ENCODE results near the gene SLC35F6. TPM values are rescaled to one million over a fixed set of nuclear protein-coding genes. Genes with fewer than 3 reads are reported as not detected.

SLC35F6 gene
- total RNA-seq, 1 donor from 2014 or later: 11.5 TPM

GRCh38 chr2:26818255-26818654 is 54.2 kb downstream of the SLC35F6 start:
- Mint-ChIP-seq H3K36me3 (ENCODE audit: low read depth) (no peaks in the 10 kb centered on the region), H3K27ac (no peak overlapping the region), H3K4me1 (no peaks in the 10 kb centered on the region), H3K4me3 (no peak overlapping the region), H3K9me3 (no peaks in the 10 kb centered on the region), H3K27me3 (peaks cover 2% of the 10 kb centered on the region)
- DNase-seq: no peak
- intact Hi-C loops (cut with micrococcal nuclease): no loop called here

GRCh38 chr2:26818972-26819371 is 54.9 kb downstream of the SLC35F6 start:
- Mint-ChIP-seq H3K4me3 (no peak overlapping the region), H3K36me3 (ENCODE audit: low read depth) (no peaks in the 10 kb centered on the region), H3K27ac (no peak overlapping the region), H3K4me1 (no peaks in the 10 kb centered on the region), H3K27me3 (peaks cover 2% of the 10 kb centered on the region), H3K9me3 (no peaks in the 10 kb centered on the region)
- intact Hi-C loops (cut with micrococcal nuclease): no loop called here
- DNase-seq: no peak

GRCh38 chr2:26820932-26821331 is 56.8 kb downstream of the SLC35F6 start:
- DNase-seq: no peak
- H3K4me1 Mint-ChIP-seq: no peaks in the 10 kb centered on the region
- no peaks in the 10 kb centered on the region for H3K36me3 Mint-ChIP-seq (ENCODE audit: low read depth)
- no peak overlapping the region for H3K4me3 Mint-ChIP-seq
- intact Hi-C loops (cut with micrococcal nuclease): no loop called here
- H3K27me3 Mint-ChIP-seq: no peaks in the 10 kb centered on the region
- H3K27ac Mint-ChIP-seq: no peak overlapping the region
- H3K9me3 Mint-ChIP-seq: no peaks in the 10 kb centered on the region

- Mint-ChIP-seq H3K27ac (no peak overlapping the region), H3K4me1 (no peaks in the 10 kb centered on the region), H3K27me3 (peaks cover 6% of the 10 kb centered on the region), H3K36me3 (ENCODE audit: low read depth) (no peaks in the 10 kb centered on the region), H3K9me3 (no peaks in the 10 kb centered on the region), H3K4me3 (no peak overlapping the region)
- DNase-seq: no peak
- intact Hi-C loops (cut with micrococcal nuclease): no loop called here
Measured at GRCh38 chr2:26822877-26823276, 58.8 kb downstream of the SLC35F6 start.

Other genes with a start within 250 kb of the SLC35F6 start
- gene CIB4, start 122.9 kb upstream of the SLC35F6 start, total RNA-seq: not detected in 2 replicates
- not detected in 2 replicates for gene KCNK3, start 71.6 kb upstream of the SLC35F6 start, total RNA-seq
- 21.8 and 23.6 TPM in 2 replicates for gene CENPA, start 21.8 kb downstream of the SLC35F6 start, total RNA-seq
- not detected in 2 replicates for gene DPYSL5, start 83.8 kb downstream of the SLC35F6 start, total RNA-seq
- gene MAPRE3, start 206.4 kb downstream of the SLC35F6 start, total RNA-seq: 2.5 and 3.6 TPM in 2 replicates

Measured in activated CD4-positive, alpha-beta T cell treated with anti-CD3 and anti-CD28 coated beads, Interleukin-2, amount 10 ng/mL, durations not matched to agents 24 days and 14 days (primary cell).